Astrocyte (in vitro differentiated cells and primary cell): ENCODE results near the gene VPS35.
"Not testable (repeated sequence)": the region's sequence is repeated elsewhere in the genome, so short reads cannot be mapped to it uniquely, and the experiment has no call there.

Source experiments
- EZH2 ChIP-seq: IDR thresholded peaks from 2 replicates; pipeline ENCODE4 v1.6.1; 2012; ENCODE audit warnings: mild to moderate bottlenecking, low read length, inconsistent platforms; ENCODE audit not compliant: insufficient read depth
- TF ChIP-seq, protein P1 (sequence below): IDR thresholded peaks from 2 replicates; pipeline ENCODE4 v1.5.1; 2011; ENCODE audit warnings: low read depth, mild to moderate bottlenecking, inconsistent platforms, low read length, moderate library complexity; ENCODE audit not compliant: insufficient read depth

DNA sequence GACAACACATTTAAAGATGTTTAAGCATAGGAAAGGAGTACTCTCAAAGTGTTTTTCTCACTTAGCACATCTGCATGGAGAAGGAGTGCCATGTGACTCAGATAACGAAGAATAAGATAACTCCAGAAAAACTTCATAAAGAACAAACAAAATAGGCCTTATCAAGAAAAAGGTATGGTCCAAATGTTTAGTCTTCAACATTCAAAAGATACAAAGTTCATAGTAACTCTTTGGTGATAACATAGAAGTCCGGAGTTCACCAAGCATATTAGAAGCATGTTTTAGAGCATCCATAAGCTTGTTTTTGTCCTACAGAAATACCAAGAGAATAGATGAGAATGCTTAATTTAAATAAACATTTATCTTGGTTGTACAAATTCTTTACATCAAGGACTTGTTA, 7.1 kb downstream of the VPS35 start:
- TF ChIP-seq, protein P1, sequence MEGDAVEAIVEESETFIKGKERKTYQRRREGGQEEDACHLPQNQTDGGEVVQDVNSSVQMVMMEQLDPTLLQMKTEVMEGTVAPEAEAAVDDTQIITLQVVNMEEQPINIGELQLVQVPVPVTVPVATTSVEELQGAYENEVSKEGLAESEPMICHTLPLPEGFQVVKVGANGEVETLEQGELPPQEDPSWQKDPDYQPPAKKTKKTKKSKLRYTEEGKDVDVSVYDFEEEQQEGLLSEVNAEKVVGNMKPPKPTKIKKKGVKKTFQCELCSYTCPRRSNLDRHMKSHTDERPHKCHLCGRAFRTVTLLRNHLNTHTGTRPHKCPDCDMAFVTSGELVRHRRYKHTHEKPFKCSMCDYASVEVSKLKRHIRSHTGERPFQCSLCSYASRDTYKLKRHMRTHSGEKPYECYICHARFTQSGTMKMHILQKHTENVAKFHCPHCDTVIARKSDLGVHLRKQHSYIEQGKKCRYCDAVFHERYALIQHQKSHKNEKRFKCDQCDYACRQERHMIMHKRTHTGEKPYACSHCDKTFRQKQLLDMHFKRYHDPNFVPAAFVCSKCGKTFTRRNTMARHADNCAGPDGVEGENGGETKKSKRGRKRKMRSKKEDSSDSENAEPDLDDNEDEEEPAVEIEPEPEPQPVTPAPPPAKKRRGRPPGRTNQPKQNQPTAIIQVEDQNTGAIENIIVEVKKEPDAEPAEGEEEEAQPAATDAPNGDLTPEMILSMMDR, result not testable (repeated sequence)
- not testable (repeated sequence) for TF ChIP-seq EZH2
